GM18951 (cell line): ENCODE results near the gene KLHL3.

Experiments used
- POLR2A ChIP-seq: IDR thresholded peaks from 4 replicates; pipeline ENCODE4 v1.6.1; 2011; ENCODE audit warnings: mild to moderate bottlenecking; ENCODE audit not compliant: insufficient read length, insufficient read depth; ENCODE audit errors: extremely low read depth
- in situ Hi-C: fragments of 300-500 bp; cut with MboI; formaldehyde crosslinking; loops from one replicate; pipeline ENCODE4 v1.12.0; 2022; ENCODE audit warnings: low sequenced_read_pairs, mixed read lengths, inconsistent platforms; ENCODE audit not compliant: unreplicated experiment

KLHL3 gene

DNA sequence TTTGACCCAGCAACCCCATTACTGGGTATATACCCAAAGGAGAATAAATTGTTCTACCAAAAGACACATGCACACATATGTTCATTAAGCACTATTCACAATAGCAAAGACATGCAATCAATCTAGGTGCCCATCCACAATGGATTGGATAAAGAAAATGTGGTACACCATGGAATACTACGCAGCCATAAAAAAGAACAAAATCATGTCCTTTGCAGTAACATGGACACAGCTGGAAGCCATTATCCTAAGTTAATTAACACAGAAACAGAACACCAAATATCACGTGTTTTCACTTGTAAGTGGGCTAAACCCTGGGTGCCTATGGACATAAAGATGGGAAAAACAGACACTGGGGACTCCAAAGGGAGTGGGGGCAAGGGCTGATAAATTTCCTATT is 46.6 kb downstream of the KLHL3 start:
- TF ChIP-seq POLR2A = no peak
- in situ Hi-C loops = no loop called here

DNA sequence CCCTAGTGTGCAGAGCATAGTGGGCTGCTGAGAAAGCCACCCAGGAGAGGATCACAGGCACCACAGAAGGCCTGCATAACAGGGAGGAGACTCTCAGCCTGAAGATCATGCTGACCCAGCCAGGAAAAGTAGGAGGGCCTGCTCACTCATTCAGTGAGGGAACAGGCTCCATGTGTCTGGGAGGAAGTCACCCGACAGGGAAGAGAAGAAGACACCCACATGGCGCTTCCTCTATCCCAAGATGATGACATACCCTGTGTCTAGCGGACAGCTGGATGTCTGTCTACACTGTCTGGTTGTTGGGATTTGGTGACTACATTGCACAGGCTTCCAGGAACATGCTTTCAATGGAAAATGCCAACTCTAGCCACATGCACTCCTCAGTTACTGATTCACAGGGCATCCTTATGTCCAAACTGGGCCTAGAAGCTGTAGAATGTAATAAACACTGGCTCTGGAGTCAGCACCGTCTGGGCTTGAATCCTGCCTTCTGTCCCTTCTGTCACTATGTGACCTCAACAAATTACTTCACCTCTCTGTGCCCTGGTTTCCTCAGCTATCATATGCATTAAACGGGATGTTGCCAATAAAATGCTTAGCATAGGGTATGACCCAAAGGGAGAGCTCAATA is 47.6 kb downstream of the KLHL3 start:
- TF ChIP-seq POLR2A = no peak
- in situ Hi-C loops = no loop called here

DNA sequence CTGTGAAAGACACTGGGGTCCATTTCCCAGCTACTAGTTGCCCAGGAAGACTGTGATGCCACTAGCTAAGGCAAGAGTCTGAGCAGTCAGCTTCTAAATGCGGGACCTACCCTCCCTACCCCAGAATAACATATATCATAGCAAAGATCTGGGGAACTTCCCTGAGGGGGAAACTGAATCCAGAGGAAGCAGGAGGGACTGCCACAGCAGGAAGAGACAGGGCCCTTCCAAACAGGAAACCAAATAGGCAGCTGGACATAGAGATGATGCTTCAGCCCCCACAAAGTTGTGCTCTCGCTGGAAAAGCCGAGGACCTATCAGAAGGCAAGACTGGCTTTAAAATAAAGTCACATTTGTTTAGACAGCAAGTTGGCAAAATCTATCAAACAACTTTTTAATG is 51.1 kb downstream of the KLHL3 start:
- in situ Hi-C loops = no loop called here
- no peak for TF ChIP-seq POLR2A

DNA sequence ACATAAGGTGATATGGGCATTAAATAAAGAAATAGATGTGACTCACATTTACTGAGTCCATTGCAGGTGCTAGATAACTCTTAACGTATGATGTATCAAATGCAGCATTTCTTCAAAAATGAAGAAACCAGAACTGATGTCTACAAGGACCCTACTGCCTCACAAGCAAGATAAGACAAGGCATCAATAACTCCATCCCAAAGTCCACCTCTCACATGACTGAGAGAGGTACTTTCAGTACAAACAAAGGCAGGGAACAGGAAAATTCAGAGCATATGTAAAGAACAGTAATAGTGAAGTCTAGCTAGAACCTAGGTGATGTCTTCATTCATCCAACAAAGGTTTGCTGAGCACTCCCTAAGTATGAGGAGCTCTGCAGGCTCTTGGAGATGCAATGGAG is 54.7 kb downstream of the KLHL3 start:
- in situ Hi-C loops = no loop called here
- TF ChIP-seq POLR2A = no peak

DNA sequence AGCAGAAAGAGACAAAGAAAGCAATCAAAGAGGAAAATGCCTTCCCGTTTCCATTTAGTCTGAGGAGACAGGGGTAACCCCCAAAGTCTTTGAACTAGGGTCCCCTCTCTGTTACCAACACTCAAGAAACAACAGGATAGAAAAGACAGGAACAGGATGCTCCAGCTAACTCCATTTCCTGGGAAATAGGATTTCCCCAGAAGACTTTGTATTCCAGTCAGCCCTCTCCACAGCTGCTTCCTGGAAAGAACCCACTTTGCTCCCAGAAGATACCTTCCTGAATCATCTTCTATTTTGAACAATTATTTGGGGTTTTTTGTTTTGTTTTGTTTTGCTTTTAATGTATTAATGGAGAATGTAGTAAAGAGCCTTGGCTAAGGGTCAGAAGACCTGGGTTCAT is 56.0 kb downstream of the KLHL3 start:
- in situ Hi-C loops = no loop called here
- TF ChIP-seq POLR2A = no peak

DNA sequence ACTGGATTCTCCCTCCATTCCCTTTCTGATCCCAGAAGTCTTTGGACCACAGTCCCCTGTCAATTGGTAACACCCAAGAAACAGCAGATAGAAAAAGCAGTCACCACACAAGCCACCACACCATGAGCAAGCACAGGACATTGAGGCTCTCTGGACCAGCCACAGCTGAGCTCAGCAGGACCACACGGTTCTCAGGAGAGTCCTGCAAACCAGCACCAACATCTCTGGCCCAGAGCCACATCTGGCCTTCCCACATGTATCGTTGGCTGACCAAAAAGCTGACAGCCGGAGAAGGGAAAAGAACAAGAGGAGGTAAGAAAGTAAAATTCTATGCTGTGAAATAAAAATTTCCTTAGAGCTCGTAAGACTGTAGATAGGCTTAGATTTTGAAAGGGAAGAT is 56.7 kb downstream of the KLHL3 start:
- no peak for TF ChIP-seq POLR2A
- in situ Hi-C loops = no loop called here

DNA sequence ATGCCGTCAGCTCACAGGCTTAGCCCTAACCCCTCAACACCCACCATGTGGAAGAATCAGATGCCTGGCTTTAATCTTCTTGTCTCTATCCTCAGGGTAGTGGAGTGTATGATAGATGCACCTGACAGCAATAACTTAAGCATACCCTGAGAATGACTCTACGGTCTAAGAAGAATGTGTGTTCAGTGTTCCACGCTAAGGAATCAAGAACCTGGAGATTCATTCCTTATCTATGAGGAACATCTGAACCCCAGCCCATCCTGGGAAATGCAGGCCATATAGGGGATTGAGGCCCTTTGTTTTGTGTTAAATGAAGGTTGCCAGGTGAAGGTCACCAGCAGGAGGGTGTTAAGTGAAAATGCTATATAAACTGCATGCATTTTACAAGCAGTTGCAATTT is 63.0 kb downstream of the KLHL3 start:
- TF ChIP-seq POLR2A = no peak
- in situ Hi-C loops = no loop called here

DNA sequence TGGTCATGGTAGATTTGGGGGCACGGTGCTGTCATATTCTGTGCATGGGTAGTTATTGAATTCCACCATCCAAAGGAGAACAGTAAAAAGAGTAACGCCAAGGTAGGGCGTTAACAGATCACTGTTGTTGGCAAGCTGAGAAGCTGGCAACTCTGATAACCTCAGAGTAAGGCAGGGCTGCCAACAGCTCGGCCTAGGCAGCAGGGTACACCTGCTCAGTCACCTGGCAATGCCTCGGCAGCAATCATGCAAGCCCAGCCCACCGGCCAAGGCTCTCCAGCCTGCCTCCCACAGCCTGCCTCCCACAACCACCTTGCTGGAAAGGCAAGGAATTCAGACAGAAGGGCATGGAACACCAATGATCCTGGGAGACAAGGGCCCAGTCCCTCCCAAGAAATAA is 63.9 kb downstream of the KLHL3 start:
- TF ChIP-seq POLR2A = no peak
- in situ Hi-C loops = no loop called here

DNA sequence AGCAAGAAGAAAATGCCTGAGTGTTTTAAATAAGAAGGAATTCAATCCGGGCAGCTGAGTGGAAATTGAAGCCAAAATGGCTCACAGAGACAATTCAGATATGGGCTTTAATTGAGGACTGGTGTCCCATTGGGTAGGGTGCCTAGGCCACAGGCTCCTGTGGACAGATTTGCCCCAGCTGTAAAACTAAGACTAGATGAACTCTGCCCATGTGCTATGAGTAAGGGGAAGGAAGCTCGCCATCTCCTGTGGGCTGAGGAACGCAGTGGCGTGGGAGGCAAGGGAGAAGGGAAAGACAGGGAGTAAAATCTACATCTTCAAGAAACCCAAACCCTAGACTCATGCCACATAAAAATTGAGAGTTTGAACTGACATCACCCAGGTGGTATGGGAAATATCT is 66.1 kb downstream of the KLHL3 start:
- in situ Hi-C loops = no loop called here
- no peak for TF ChIP-seq POLR2A

DNA sequence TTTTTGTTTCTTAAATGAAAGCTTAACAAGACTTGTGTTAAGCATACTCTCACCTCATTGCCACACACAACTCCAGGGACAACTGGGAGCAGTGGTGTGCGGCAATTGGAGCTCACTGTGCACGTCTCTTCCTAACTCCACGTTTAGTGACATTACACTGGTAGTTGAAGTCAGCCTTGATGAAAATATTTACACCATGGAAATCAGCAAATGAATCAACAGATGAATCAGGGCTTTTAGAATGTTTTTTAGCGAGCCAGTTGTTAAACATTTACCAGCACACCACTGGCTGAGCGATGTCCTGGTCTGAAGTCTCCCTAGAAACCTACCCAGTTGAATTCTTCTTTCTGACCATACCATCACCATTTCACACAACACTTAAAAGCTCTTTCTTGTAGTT is 67.3 kb downstream of the KLHL3 start:
- in situ Hi-C loops = no loop called here
- TF ChIP-seq POLR2A = no peak

DNA sequence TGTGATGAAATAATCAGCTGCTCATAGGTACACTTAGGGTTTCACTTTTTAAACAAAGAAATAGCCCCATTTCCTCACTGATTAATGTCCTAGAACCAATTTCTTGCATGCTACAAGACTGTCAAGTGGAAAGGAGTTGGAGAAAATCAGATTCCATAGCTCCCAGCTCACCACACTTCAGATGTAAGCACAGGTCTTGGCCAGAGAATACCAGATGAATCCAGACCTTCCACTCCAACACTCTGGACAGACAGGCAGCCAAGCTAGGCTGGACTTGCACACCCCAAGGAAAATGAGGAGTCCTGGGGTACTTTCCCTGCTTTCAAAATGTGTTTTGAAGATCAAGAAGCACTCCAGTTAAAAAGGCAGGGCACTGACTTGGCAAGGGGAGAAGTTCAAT is 68.5 kb downstream of the KLHL3 start:
- no peak for TF ChIP-seq POLR2A
- in situ Hi-C loops = no loop called here

DNA sequence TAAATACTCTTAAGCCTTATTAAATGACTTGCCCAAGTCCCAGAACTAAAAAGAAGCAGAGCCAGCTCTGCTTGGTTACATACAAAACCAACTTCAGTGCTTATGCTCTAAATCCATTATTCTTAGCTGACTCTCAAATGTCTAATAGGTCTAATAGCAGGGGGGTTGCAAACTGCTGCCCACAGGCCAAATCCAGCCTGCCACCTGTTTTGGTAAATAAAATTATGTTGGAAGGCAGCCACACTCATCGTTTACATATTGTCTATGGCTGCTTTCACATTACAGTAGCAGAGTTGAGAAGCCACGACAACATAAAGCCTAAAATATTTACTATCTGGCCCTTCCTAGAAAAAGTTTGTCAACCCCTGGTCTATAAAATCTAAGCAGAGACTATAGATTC is 69.0 kb downstream of the KLHL3 start:
- TF ChIP-seq POLR2A = no peak

DNA sequence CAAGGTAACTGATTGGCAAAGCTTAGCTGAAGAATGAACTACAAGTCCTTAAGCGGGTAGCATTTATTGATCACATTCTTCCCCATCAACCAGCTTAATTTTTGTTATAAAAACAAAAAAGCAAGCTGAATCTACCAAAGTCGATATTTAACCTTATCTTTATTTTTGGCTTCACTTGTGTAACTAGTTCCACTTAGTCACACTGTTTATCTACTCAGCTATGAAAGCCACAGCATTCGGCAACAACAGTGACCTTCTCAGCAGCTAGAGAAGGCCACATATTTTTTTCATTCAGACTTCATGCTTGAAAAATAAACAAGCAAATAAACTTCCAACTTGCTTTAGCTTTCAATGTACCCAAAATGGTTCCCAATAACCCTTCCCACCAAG is 69.4 kb downstream of the KLHL3 start:
- TF ChIP-seq POLR2A = no peak
- in situ Hi-C loops = no loop called here

More for the DNA sequence above, 69.0 kb downstream of the KLHL3 start:
- in situ Hi-C loops = no loop called here

DNA sequence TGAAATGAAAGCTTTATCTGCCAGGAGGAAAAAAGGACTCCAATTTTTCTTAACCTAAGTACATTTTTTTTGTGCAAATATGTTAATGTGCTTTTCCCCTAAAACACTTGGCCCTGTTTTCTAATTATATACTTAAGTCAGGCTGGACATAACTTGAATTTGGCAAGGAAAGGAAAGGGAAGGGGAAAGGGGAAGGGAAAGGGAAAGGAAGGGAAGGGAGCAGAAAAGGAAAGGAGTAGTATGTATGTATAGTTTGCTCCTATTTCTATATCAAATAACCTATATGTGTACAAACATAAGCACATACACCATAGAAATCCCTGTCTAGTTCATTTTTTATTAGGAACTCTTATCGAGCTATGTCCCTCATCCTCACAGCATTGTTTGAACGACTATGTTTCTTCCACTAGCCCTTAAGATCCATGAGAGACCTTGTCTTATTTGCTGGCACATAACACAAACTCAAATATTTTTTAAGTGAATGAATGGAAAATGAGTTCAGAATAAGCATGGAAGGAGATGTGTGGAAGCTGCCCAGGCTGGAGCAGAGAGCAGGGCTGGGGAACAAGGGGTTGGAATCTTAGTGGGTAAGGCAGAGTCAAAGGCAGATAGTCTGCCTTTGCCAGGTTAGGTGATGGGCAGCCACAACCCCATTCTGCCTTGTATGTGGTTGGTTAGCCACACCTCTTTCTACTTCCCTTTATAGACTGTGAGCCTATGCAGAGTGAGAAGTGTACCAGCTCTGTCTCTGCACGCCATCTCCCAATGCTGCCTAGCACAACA is 70.0 kb downstream of the KLHL3 start:
- TF ChIP-seq POLR2A = no peak
- in situ Hi-C loops = no loop called here
